NK-92 (cell line): ENCODE measurements around the gene RLN2.

Source experiments
- DNase-seq: peaks from one replicate; lab custom pipeline; 2025; ENCODE audit not compliant: unreplicated experiment; lab: John Stamatoyannopoulos, UW

Gene RLN2

DNA sequence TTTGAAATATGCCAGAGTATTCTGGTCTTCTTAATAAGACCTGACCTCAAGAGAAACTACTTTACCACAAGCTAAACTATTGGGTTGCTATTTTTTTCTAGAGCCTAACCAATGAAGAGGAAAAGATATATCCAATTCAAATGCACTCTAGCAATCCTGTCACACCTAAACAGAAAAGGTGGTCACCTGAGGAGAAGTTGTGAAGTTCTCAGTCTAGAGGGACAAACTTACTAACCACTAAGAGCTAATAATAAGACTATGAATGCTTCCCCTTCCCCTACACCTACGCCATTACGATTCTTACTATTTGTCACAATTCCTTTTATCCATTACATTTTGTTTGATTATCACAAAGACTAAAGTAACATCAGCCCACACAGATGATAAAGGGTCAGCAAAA lies 29.7 kb downstream of the RLN2 start:
- DNase-seq = no peak

- DNase-seq = no peak
These were observed 35.2 kb downstream of the RLN2 start for GRCh38 chr9:5269249-5269715.

DNA sequence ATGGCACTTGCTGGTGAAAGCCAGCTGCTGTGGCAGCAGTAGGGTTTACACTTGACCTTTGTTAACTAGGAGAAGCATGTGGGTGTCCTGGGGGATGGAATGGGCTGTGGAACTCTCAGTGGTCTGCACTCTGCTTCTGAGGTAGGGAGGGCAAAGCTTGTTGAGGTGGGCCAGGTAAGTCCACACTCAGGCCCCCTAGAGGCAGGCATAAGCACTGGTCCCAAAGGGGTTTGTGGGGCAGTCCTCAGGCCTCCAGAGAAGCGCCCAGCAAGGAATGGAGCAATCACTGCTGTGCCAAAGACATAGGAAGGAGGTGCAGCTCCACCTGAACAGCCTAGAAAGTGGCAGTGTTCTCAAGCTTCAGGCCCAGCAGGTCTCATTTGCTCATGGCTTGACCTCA lies 38.6 kb downstream of the RLN2 start:
- DNase-seq = no peak

- no peak for DNase-seq
These were observed 40.3 kb downstream of the RLN2 start for GRCh38 chr9:5264219-5264595.

- no peak for DNase-seq
These were observed 40.9 kb downstream of the RLN2 start for GRCh38 chr9:5263351-5264218.
